SK-N-SH treated with all-trans-retinoic acid at 6 μM for 48 hours (cell line): ENCODE results near the gene ELF1.
"Not testable (repeated sequence)": the region's sequence is repeated elsewhere in the genome, so short reads cannot be mapped to it uniquely, and the experiment has no call there.

Experiments
- ATAC-seq: fragments of 200-7000 bp; cut with Tn5 transposase; 3 replicates; pipeline ENCODE4 v1.9.1; 2020; ENCODE audit warnings: mild to moderate bottlenecking, moderate library complexity
- ARNTL ChIP-seq: fragments of 450-650 bp; formaldehyde crosslinking; IDR thresholded peaks from 2 replicates; pipeline ENCODE4 v1.5.0; 2020; ENCODE audit warnings: low read depth, mild to moderate bottlenecking, moderate library complexity, borderline replicate concordance
- BACH2 ChIP-seq: fragments of 250-450 bp; sonication (Bioruptor Pico); IDR thresholded peaks from 2 replicates; pipeline ENCODE4 v1.9.0; 2021; ENCODE audit warnings: mild to moderate bottlenecking, borderline replicate concordance
- ESRRG ChIP-seq: fragments of 250-450 bp; sonication (Bioruptor Pico); IDR thresholded peaks from 2 replicates; pipeline ENCODE4 v1.6.1; 2021; ENCODE audit warnings: mild to moderate bottlenecking
- GLIS3 ChIP-seq: fragments of 250-450 bp; sonication (Bioruptor Pico); IDR thresholded peaks from 2 replicates; pipeline ENCODE4 v1.5.0; 2020; ENCODE audit warnings: mild to moderate bottlenecking, moderate library complexity
- ISL1 ChIP-seq: fragments of 250-450 bp; sonication (Bioruptor Pico); IDR thresholded peaks from 2 replicates; pipeline ENCODE4 v2.1.2; 2022; ENCODE audit warnings: mild to moderate bottlenecking, moderate library complexity
- OSR1 ChIP-seq: fragments of 250-450 bp; sonication (Bioruptor Pico); IDR thresholded peaks from 2 replicates; pipeline ENCODE4 v1.8.0; 2022; ENCODE audit warnings: moderate library complexity, mild to moderate bottlenecking, inconsistent platforms
- PPARA ChIP-seq: fragments of 250-450 bp; sonication (Bioruptor Pico); IDR thresholded peaks from 2 replicates; pipeline ENCODE4 v1.5.0; 2020; ENCODE audit warnings: mild to moderate bottlenecking, borderline replicate concordance
- RARB ChIP-seq: fragments of 250-450 bp; sonication (Bioruptor Pico); IDR thresholded peaks from 2 replicates; pipeline ENCODE4 v1.8.0; 2021; ENCODE audit warnings: mild to moderate bottlenecking, moderate library complexity
- SNAI2 ChIP-seq: fragments of 250-450 bp; sonication (Bioruptor Pico); IDR thresholded peaks from 2 replicates; pipeline ENCODE4 v1.5.0; 2020; ENCODE audit warnings: mild to moderate bottlenecking, moderate library complexity
- TCF4 ChIP-seq: fragments of 250-450 bp; sonication (Bioruptor Pico); IDR thresholded peaks from 2 replicates; pipeline ENCODE4 v1.8.0; 2021; ENCODE audit warnings: mild to moderate bottlenecking, moderate library complexity, borderline replicate concordance
- TOX ChIP-seq: fragments of 250-450 bp; sonication (Bioruptor Pico); IDR thresholded peaks from 2 replicates; pipeline ENCODE4 v1.8.0; 2021; ENCODE audit warnings: mild to moderate bottlenecking, moderate library complexity, borderline replicate concordance
- ZNF70 ChIP-seq: fragments of 450-650 bp; formaldehyde crosslinking; IDR thresholded peaks from 2 replicates; pipeline ENCODE4 v1.5.0; 2020; ENCODE audit warnings: mild to moderate bottlenecking, moderate library complexity
- TF ChIP-seq, protein P1 (sequence below): fragments of 250-450 bp; sonication (Bioruptor Pico); IDR thresholded peaks from 2 replicates; pipeline ENCODE4 v1.5.1; 2021; ENCODE audit warnings: mild to moderate bottlenecking, moderate library complexity
- TF ChIP-seq, protein P2 (sequence below): fragments of 250-450 bp; sonication (Bioruptor Pico); IDR thresholded peaks from 2 replicates; pipeline ENCODE4 v1.5.1; 2020; ENCODE audit warnings: low read depth, mild to moderate bottlenecking, moderate library complexity
- TF ChIP-seq, protein P3 (sequence below): fragments of 250-450 bp; sonication (Bioruptor Pico); IDR thresholded peaks from 2 replicates; pipeline ENCODE4 v1.8.0; 2021; ENCODE audit warnings: low read depth, mild to moderate bottlenecking, moderate library complexity, borderline replicate concordance
- TF ChIP-seq, protein P4 (sequence below): fragments of 250-450 bp; sonication (Bioruptor Pico); IDR thresholded peaks from 2 replicates; pipeline ENCODE4 v1.8.0; 2020; ENCODE audit warnings: mild to moderate bottlenecking, moderate library complexity, borderline replicate concordance
- TF ChIP-seq, protein P5 (sequence below): fragments of 250-450 bp; sonication (Bioruptor Pico); IDR thresholded peaks from 2 replicates; pipeline ENCODE4 v1.5.0; 2020; ENCODE audit warnings: mild to moderate bottlenecking, moderate library complexity

ELF1 gene

DNA sequence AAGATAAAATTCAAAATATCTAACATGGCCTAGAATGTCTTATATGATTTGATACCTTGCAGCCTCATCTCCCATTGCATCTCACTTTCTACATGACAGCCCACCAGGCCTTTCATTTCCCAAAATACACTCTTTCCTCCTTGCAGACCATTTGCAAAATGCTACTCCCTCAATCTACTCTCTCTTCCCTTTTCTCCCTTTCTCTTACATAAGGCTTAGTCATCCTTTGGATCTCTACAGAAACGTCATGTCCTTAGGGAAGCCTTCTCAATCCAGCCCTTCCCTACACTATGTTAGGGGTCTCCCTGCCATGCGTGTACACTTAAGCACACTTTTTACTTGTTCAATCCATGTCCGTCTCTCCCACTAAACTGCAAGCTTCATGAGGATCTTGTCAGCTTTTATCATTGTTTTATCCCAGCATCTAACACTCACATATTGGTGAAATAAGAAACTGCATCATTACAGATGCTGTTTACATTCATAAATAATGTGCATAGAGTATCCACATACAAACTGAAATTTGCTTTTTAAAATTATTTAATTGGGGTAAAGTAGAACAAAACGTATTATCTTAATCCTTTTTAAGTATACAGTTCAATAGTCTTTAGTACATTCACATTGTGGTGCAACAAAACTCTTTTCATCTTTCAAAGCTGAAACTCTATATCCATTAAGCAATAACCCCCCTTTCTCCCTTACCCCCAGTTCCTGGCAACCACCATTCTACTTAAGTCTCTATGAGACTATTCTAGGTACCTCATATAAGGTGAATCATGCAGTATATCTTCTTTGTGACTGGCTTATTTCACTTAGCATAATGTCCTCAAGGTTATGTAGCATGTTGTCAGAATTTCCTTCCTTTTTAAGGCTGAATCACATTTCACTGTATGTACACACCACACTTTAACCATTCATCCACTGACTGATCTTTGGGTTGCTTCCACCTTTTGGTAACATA, 30.6 kb upstream of the ELF1 start (continued):
- no peak for TF ChIP-seq OSR1
- TF ChIP-seq ESRRG (CRISPR knock-in tag) = no peak
- no peak for TF ChIP-seq ARNTL (CRISPR knock-in tag)
- TF ChIP-seq, protein P1, sequence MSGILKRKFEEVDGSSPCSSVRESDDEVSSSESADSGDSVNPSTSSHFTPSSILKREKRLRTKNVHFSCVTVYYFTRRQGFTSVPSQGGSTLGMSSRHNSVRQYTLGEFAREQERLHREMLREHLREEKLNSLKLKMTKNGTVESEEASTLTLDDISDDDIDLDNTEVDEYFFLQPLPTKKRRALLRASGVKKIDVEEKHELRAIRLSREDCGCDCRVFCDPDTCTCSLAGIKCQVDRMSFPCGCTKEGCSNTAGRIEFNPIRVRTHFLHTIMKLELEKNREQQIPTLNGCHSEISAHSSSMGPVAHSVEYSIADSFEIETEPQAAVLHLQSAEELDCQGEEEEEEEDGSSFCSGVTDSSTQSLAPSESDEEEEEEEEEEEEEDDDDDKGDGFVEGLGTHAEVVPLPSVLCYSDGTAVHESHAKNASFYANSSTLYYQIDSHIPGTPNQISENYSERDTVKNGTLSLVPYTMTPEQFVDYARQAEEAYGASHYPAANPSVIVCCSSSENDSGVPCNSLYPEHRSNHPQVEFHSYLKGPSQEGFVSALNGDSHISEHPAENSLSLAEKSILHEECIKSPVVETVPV (CRISPR knock-in tag) = no peak
- TF ChIP-seq ZNF70 = no peak
- TF ChIP-seq TOX (CRISPR knock-in tag) = no peak

DNA sequence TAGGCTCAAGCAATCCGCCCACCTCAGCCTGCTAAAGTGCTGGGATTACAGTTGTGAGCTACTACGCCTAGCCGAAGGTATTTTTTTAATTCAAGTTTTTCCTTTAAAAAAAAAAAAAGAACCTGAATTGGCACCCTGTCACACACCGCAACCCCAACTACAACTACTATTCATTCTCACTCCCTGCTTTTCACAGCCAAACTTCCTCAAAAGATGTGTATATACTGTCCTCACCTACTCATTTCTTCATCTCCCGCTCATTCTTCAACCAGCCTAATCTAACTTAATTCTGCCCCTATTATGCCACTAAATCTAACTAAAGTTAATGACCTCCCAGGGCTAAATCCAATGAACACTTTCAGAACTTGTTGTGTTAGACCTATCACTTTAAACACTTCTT, 29.5 kb upstream of the ELF1 start:
- TF ChIP-seq TOX (CRISPR knock-in tag) (no peak), ISL1 (CRISPR knock-in tag) (no peak), ARNTL (CRISPR knock-in tag) (no peak), PPARA (CRISPR knock-in tag) (no peak), ZNF70 (no peak), ESRRG (CRISPR knock-in tag) (no peak), TCF4 (no peak), GLIS3 (CRISPR knock-in tag) (no peak), SNAI2 (CRISPR knock-in tag) (no peak), BACH2 (CRISPR knock-in tag) (no peak), RARB (CRISPR knock-in tag) (no peak), OSR1 (no peak)
- TF ChIP-seq, protein P2, sequence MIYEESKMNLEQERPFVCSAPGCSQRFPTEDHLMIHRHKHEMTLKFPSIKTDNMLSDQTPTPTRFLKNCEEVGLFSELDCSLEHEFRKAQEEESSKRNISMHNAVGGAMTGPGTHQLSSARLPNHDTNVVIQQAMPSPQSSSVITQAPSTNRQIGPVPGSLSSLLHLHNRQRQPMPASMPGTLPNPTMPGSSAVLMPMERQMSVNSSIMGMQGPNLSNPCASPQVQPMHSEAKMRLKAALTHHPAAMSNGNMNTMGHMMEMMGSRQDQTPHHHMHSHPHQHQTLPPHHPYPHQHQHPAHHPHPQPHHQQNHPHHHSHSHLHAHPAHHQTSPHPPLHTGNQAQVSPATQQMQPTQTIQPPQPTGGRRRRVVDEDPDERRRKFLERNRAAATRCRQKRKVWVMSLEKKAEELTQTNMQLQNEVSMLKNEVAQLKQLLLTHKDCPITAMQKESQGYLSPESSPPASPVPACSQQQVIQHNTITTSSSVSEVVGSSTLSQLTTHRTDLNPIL (CRISPR knock-in tag) = no peak
- TF ChIP-seq, protein P3, sequence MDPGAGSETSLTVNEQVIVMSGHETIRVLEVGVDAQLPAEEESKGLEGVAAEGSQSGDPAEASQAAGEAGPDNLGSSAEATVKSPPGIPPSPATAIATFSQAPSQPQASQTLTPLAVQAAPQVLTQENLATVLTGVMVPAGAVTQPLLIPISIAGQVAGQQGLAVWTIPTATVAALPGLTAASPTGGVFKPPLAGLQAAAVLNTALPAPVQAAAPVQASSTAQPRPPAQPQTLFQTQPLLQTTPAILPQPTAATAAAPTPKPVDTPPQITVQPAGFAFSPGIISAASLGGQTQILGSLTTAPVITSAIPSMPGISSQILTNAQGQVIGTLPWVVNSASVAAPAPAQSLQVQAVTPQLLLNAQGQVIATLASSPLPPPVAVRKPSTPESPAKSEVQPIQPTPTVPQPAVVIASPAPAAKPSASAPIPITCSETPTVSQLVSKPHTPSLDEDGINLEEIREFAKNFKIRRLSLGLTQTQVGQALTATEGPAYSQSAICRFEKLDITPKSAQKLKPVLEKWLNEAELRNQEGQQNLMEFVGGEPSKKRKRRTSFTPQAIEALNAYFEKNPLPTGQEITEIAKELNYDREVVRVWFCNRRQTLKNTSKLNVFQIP (CRISPR knock-in tag) = no peak
- TF ChIP-seq, protein P4, sequence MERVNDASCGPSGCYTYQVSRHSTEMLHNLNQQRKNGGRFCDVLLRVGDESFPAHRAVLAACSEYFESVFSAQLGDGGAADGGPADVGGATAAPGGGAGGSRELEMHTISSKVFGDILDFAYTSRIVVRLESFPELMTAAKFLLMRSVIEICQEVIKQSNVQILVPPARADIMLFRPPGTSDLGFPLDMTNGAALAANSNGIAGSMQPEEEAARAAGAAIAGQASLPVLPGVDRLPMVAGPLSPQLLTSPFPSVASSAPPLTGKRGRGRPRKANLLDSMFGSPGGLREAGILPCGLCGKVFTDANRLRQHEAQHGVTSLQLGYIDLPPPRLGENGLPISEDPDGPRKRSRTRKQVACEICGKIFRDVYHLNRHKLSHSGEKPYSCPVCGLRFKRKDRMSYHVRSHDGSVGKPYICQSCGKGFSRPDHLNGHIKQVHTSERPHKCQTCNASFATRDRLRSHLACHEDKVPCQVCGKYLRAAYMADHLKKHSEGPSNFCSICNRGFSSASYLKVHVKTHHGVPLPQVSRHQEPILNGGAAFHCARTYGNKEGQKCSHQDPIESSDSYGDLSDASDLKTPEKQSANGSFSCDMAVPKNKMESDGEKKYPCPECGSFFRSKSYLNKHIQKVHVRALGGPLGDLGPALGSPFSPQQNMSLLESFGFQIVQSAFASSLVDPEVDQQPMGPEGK (CRISPR knock-in tag) = no peak
- TF ChIP-seq, protein P5, sequence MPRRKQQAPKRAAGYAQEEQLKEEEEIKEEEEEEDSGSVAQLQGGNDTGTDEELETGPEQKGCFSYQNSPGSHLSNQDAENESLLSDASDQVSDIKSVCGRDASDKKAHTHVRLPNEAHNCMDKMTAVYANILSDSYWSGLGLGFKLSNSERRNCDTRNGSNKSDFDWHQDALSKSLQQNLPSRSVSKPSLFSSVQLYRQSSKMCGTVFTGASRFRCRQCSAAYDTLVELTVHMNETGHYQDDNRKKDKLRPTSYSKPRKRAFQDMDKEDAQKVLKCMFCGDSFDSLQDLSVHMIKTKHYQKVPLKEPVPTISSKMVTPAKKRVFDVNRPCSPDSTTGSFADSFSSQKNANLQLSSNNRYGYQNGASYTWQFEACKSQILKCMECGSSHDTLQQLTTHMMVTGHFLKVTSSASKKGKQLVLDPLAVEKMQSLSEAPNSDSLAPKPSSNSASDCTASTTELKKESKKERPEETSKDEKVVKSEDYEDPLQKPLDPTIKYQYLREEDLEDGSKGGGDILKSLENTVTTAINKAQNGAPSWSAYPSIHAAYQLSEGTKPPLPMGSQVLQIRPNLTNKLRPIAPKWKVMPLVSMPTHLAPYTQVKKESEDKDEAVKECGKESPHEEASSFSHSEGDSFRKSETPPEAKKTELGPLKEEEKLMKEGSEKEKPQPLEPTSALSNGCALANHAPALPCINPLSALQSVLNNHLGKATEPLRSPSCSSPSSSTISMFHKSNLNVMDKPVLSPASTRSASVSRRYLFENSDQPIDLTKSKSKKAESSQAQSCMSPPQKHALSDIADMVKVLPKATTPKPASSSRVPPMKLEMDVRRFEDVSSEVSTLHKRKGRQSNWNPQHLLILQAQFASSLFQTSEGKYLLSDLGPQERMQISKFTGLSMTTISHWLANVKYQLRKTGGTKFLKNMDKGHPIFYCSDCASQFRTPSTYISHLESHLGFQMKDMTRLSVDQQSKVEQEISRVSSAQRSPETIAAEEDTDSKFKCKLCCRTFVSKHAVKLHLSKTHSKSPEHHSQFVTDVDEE (CRISPR knock-in tag) = no peak
- TF ChIP-seq, all 23 proteins: peak for 0
- no peak for ATAC-seq

DNA sequence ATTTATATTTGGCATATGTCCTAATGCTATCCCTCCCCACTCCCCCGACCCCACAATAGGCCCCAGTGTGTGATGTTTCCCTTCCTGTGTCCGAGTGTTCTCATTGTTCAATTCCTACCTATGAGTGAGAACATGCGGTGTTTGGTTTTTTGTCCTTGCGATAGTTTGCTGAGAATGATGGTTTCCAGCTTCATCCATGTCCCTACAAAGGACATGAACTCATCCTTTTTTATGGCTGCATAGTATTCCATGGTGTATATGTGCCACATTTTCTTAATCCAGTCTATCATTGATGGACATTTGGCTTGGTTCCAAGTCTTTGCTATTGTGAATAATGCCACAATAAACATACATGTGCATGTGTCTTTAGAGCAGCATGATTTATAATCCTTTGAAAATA, 23.3 kb upstream of the ELF1 start:
- ATAC-seq = not testable (repeated sequence)
